Duodenal mucosa (tissue), 2 donors: ENCODE results near the gene BCAS3.

ENCODE experiments used
- H3K27ac ChIP-seq: one replicate; pipeline ENCODE4 v1.7.0; 2013; ENCODE audit warnings: low read depth, low read length
- H3K27me3 ChIP-seq, 2 donors: one replicate each; pipeline ENCODE4 v1.7.0; 2013; ENCODE audit warnings: low read length in 2 of 2, control low read depth in 1 of 2; ENCODE audit not compliant: insufficient read depth in 2 of 2, control insufficient read depth in 1 of 2
- H3K36me3 ChIP-seq, 2 donors: one replicate each; pipeline ENCODE4 v1.7.0; 2013; ENCODE audit warnings: low read length in 2 of 2, control low read depth in 1 of 2; ENCODE audit not compliant: insufficient read depth in 2 of 2, control insufficient read depth in 1 of 2
- H3K4me1 ChIP-seq, 2 donors: one replicate each; pipeline ENCODE4 v1.7.0; 2013; ENCODE audit warnings: low read length in 2 of 2, control low read depth in 1 of 2; ENCODE audit not compliant: insufficient read depth in 2 of 2, control insufficient read depth in 1 of 2
- H3K4me3 ChIP-seq, 2 donors: one replicate each; pipeline ENCODE4 v1.7.0; 2013; ENCODE audit warnings: low read length in 2 of 2, low read depth in 1 of 2
- H3K9ac ChIP-seq, 2 donors: one replicate each; pipeline ENCODE4 v1.7.0; 2013; ENCODE audit warnings: low read length in 2 of 2, low read depth in 1 of 2
- H3K9me3 ChIP-seq, 2 donors: one replicate each; pipeline ENCODE4 v1.7.0; 2013; ENCODE audit warnings: low read length in 2 of 2, control low read depth in 1 of 2; ENCODE audit not compliant: control insufficient read depth in 1 of 2

The BCAS3 gene

DNA sequence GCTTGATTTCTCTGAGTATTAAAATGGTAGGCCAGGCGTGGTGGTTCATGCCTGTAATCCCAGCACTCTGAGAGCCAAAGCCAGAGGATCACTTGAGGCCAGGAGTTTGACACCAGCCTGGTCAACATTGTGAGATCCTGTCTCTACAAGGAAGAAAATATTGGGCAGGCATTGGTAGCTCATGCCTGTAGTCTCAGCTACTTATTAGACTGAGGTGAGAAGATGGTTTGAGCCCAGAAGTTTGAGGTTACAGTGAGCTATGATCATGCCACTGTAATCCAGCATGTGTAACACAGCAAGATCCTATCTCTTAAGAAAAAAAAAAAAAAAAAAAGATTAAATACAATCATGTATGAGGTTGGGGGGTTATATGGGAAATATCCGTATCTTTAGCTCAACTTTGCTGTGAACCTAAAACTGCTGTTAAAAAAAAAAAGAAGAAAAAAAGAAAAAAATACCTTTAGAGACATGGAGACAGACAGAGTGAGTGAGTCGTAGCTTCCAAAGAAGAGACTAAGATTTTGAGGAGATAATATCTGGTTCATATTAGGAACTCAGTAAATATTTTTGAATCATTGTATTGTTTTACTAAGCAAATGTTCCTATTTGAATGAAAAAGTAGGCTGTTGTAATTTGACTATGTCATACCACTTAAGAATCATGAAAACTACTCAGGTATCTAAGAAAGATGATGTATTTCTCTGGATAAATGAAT, 396.3 kb downstream of the BCAS3 start:
- H3K9ac ChIP-seq = no peak overlapping the region
- no peaks in the 10 kb centered on the region for H3K27me3 ChIP-seq
- H3K4me3 ChIP-seq = no peak overlapping the region
- no peaks in the 10 kb centered on the region for H3K9me3 ChIP-seq
- peaks cover 0 to 3% of the 10 kb centered on the region in 2 donors for H3K36me3 ChIP-seq
- no peak overlapping the region for H3K27ac ChIP-seq
- no peaks in the 10 kb centered on the region for H3K4me1 ChIP-seq

DNA sequence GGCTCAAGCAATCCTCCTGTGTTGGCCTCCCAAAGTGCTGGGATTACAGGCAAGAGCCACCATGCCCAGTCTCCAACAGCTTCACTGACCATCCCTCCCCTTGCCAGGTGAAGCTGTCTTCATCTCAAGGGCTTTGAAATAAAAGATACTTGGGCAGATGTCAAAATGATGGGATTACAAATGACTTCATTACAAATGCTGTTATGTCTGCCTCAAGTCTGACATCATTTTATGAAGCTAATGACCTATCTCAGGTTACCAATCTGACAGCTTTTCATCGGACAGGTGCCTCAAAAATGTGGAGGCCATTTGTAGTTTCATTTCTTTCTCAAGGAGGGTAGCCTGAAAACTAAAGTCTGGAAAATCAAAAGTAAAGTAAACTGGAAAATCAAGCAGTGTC, 398.3 kb downstream of the BCAS3 start:
- Histone ChIP-seq H3K9me3 (no peaks in the 10 kb centered on the region), H3K27ac (no peak overlapping the region)

DNA sequence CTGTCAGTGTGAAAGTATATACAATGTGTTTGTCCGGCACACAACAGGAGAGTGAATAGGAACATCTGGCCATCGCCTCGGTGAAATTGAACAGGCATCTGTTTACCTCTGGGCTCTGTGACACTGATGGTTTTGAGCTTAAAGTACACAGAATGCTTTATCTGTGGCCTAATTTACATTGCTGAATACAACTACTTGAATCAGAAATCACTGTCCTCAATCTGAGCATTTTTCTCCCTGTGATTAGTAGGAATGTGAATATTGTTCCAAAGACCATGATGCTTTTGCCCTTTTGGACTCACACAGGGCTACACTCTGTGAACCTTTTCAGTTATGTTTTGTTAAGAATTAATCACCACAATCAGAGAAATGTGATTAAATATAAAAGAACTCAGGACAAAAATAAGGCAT, 399.0 kb downstream of the BCAS3 start:
- H3K4me1 ChIP-seq = no peaks in the 10 kb centered on the region
- no peak overlapping the region for H3K27ac ChIP-seq
- no peak overlapping the region for H3K9ac ChIP-seq
- no peaks in the 10 kb centered on the region for H3K27me3 ChIP-seq
- H3K4me3 ChIP-seq = no peak overlapping the region
- H3K9me3 ChIP-seq = no peaks in the 10 kb centered on the region
- peaks cover 0 to 3% of the 10 kb centered on the region in 2 donors for H3K36me3 ChIP-seq

More for the DNA sequence above, 398.3 kb downstream of the BCAS3 start:
- Histone ChIP-seq H3K4me3 (no peak overlapping the region), H3K27me3 (no peaks in the 10 kb centered on the region), H3K4me1 (no peaks in the 10 kb centered on the region), H3K9ac (no peak overlapping the region), H3K36me3 (peaks cover 0 to 3% of the 10 kb centered on the region in 2 donors)

DNA sequence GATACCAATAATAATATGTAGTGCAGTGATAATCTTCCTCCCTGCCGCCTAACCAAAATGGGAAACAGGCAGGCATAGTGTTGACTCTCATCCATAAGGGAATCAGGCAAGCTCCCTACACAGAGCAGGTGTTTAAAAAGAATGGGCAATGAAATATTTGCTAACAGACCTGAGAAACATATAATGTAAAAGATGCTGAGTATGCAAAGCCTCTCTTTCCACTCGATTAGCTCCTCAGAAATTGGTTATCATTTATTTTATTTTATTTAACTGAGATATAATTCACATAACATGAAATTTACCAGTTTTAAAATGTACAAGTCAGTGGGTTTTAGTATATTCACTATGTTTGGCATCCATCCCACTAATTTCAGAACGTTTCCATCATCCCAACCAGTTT, 404.3 kb downstream of the BCAS3 start:
- Histone ChIP-seq H3K27me3 (no peaks in the 10 kb centered on the region), H3K27ac (no peak overlapping the region), H3K9ac (no peak overlapping the region), H3K4me1 (no peaks in the 10 kb centered on the region), H3K9me3 (no peaks in the 10 kb centered on the region), H3K36me3 (peaks cover 0 to 3% of the 10 kb centered on the region in 2 donors), H3K4me3 (no peak overlapping the region)

DNA sequence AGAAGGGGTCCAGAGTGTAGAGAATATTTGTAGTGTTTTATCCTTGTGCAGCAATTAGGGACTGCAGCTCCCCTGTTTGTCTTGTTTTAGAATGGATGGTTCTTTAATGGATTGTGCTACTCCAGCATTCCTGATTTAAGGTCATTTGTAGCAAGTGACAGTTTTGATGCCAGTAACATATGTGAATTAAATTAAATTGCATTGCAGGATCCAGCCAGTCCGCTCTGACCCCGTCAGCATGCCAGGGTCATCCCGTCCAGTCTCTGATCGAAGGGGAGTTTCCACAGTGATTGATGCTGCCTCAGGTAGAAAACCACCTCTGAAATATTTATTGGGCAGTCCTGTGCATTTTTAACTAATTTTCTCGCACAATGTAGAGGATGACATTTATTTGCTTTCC, 406.6 kb downstream of the BCAS3 start:
- Histone ChIP-seq H3K27ac (no peak overlapping the region), H3K4me3 (no peak overlapping the region), H3K9ac (no peak overlapping the region), H3K36me3 (no peaks in the 10 kb centered on the region), H3K9me3 (no peaks in the 10 kb centered on the region), H3K4me1 (no peaks in the 10 kb centered on the region), H3K27me3 (no peaks in the 10 kb centered on the region)

DNA sequence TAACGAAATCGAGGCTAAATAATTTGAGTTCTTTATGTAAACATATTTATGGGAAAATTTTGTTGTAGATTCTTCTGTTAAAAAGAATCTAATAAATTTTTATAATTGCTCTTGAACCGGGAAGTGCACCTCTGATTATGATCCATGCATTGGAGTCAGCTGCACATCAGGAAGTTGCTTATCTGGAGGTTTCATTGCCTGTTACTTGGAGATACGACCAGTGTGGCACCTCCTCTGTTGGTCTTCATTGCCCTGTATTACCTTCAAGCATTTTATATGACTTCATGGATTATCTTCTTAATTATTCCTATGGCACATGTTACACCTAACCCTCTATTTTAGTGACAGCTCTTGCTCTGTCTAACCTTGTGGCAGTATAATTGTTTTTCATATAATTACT, 409.4 kb downstream of the BCAS3 start:
- Histone ChIP-seq H3K9ac (no peak overlapping the region), H3K36me3 (no peaks in the 10 kb centered on the region), H3K27ac (no peak overlapping the region), H3K27me3 (no peaks in the 10 kb centered on the region), H3K4me1 (no peaks in the 10 kb centered on the region), H3K4me3 (no peak overlapping the region), H3K9me3 (no peaks in the 10 kb centered on the region)

DNA sequence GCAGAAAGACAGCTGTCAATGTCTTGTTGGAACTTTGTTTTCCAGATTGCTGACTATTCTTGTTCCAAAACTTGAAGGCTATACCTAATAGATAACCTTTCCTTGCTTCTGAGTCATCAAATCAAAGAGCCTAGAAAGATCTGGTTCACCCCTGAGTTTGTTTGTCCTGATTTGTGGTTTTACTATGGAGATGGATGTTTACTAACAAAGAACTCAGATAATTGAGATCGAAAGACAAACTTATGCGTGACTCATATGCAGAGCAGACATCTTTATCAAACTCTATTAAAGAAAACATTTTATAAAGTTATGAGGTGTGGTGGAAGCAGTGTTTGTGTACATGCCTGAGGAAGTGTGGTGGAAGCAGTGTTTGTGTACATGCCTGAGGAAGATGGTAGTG, 410.9 kb downstream of the BCAS3 start:
- no peak overlapping the region for H3K4me3 ChIP-seq
- no peaks in the 10 kb centered on the region for H3K4me1 ChIP-seq
- no peak overlapping the region for H3K27ac ChIP-seq
- H3K9ac ChIP-seq = no peak overlapping the region
- H3K27me3 ChIP-seq = no peaks in the 10 kb centered on the region
- H3K36me3 ChIP-seq = no peaks in the 10 kb centered on the region
- H3K9me3 ChIP-seq = peaks cover 0 to 5% of the 10 kb centered on the region in 2 donors

DNA sequence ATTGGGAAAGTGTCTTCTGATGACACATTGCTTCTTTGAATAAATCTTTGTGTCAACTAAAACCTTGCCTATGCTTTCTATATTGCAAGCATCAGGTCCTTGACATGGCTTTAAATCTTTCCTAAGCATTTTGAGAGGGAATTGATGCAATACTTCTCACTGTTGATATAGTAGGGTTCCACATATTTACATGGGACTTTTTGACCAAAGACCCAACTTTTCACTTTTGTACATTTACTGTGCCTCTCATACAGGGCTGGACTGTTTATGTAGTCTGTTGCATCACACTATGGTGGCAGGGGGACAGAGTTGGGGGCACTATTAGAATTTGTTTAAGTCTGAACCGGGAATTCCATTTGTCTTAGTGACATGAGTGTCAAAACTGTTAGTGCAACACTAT, 413.4 kb downstream of the BCAS3 start:
- Histone ChIP-seq H3K27ac (no peak overlapping the region), H3K4me1 (no peaks in the 10 kb centered on the region), H3K4me3 (no peak overlapping the region), H3K36me3 (no peaks in the 10 kb centered on the region), H3K9ac (no peak overlapping the region), H3K9me3 (peaks cover 0 to 5% of the 10 kb centered on the region in 2 donors), H3K27me3 (no peaks in the 10 kb centered on the region)

DNA sequence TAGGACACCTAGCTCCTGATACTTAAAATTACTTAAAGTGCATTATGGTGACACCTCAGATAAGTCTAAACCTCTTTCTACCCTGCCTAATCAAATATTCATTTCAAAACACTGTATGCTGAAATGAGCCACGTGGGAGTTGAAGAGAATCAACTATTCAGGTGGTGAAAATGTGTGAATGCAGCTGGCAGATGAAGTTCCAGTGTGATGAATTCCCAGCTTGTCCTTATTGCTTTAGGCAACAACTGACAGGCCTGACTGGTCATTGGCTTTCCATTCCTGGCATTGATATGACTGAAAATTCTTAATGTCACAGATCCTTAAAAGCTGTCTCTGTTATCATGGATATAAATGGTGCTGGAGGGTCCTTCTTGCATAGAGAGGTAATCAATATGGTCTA, 420.1 kb downstream of the BCAS3 start:
- Histone ChIP-seq H3K9ac (no peak overlapping the region), H3K4me3 (no peak overlapping the region), H3K36me3 (no peaks in the 10 kb centered on the region), H3K27ac (no peak overlapping the region), H3K9me3 (no peaks in the 10 kb centered on the region), H3K27me3 (no peaks in the 10 kb centered on the region), H3K4me1 (no peaks in the 10 kb centered on the region)

DNA sequence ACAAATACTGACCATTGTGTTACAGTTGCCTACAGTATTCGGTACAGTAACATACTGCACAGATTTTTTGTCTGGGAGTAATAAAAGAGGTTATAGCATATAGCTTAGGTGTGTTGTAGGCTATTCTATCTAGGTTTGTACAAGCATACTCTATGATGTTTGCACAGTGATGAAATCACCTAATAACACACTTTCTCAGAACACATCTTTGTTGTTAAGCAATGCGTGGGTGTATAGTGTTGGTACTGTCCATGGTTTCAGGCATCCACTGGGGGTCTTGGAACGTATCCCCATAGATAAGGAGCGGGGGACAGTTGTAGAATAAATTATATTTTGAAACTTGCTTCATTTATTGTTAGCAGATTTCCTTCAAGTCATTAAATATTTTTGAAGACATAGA, 428.7 kb downstream of the BCAS3 start:
- H3K36me3 ChIP-seq = no peaks in the 10 kb centered on the region
- H3K4me1 ChIP-seq = no peaks in the 10 kb centered on the region
- H3K9me3 ChIP-seq = no peaks in the 10 kb centered on the region
- no peak overlapping the region for H3K9ac ChIP-seq
- H3K27me3 ChIP-seq = no peaks in the 10 kb centered on the region
- no peak overlapping the region for H3K27ac ChIP-seq
- H3K4me3 ChIP-seq = no peak overlapping the region
